Measurements from ENCODE around the gene SERPINB1.
"Not testable (repeated sequence)": the region's sequence is repeated elsewhere in the genome, so short reads cannot be mapped to it uniquely, and the experiment has no call there.

GRCh38 chr6:2801687-2802086, 40.0 kb downstream of the SERPINB1 start:
- TF ChIP-seq TSHZ1 (CRISPR knock-in tag; IDR thresholded peaks at IDR 0.05); SMC3 (conservative IDR thresholded peaks at IDR 0.05; ENCODE audit: insufficient read depth, low read depth, low read length); HSF4 (CRISPR knock-in tag; IDR thresholded peaks at IDR 0.05; ENCODE audit: borderline replicate concordance); POU5F1 (IDR thresholded peaks at IDR 0.05; ENCODE audit: borderline replicate concordance, low read depth, low read length, partially characterized antibody); RUNX1 (IDR thresholded peaks at IDR 0.05; ENCODE audit: low read depth); CBX3 (IDR thresholded peaks at IDR 0.05; ENCODE audit: borderline replicate concordance in 1 of 2, low read length in 2 of 2); CTCF (IDR thresholded peaks at IDR 0.05 in 2 of 3, conservative IDR thresholded peaks at IDR 0.05 in 1 of 3; ENCODE audit: insufficient read depth in 2 of 3, low read depth in 1 of 3, low read length in 3 of 3); GTF3C2 (IDR thresholded peaks at IDR 0.05; ENCODE audit: borderline replicate concordance, extremely low read depth, insufficient read length): not testable (repeated sequence)
